Spleen (tissue), 11 donors: ENCODE results near the gene CAMTA1. TPM values are rescaled to one million over a fixed set of nuclear protein-coding genes. Genes with fewer than 3 reads are reported as not detected.

Experiments used
- DNase-seq: peaks from one replicate; pipeline ENCODE4 v3.0.0-alpha.2; 2020
- H3K27ac ChIP-seq, 8 donors: fragments of 200-600 bp; sonication (generic) in 7 of 8; 1 replicate in 4 of 8; 2 replicates in 4 of 8; pipeline versions ENCODE4 v1.5.0 to v1.8.0; 2016 to 2021; ENCODE audit warnings: inconsistent platforms in 4 of 8, mild to moderate bottlenecking in 4 of 8, moderate library complexity in 1 of 8
- H3K27me3 ChIP-seq, 7 donors: fragments of 200-600 bp; sonication (generic) in 6 of 7; replicated peaks in 1 of 7; 1 replicate in 4 of 7; 2 replicates in 3 of 7; pipeline versions ENCODE4 v1.5.0 to v1.8.0; 2016 to 2021; ENCODE audit warnings: inconsistent platforms in 3 of 7, mild to moderate bottlenecking in 1 of 7
- H3K36me3 ChIP-seq, 6 donors: fragments of 200-600 bp; sonication (generic) in 5 of 6; 1 replicate in 4 of 6; 2 replicates in 2 of 6; pipeline versions ENCODE4 v1.5.0 to v1.8.0; 2016 to 2021; ENCODE audit warnings: inconsistent platforms in 2 of 6
- H3K4me1 ChIP-seq, 6 donors: fragments of 200-600 bp; sonication (generic) in 5 of 6; 1 replicate in 3 of 6; 2 replicates in 3 of 6; pipeline versions ENCODE4 v1.5.0 to v1.8.0; 2016 to 2021; ENCODE audit warnings: inconsistent platforms in 3 of 6
- H3K4me3 ChIP-seq, 8 donors: fragments of 200-600 bp; sonication (generic) in 7 of 8; 1 replicate in 4 of 8; 2 replicates in 4 of 8; pipeline versions ENCODE4 v1.5.0 to v1.8.0; 2016 to 2021; ENCODE audit warnings: inconsistent platforms in 4 of 8, mild to moderate bottlenecking in 4 of 8, moderate library complexity in 2 of 8
- H3K9me3 ChIP-seq, 8 donors: fragments of 200-600 bp; sonication (generic) in 7 of 8; 1 replicate in 4 of 8; 2 replicates in 4 of 8; pipeline versions ENCODE4 v1.5.0 to v1.8.0; 2016 to 2021; ENCODE audit warnings: inconsistent platforms in 4 of 8
- POLR2A ChIP-seq, 3 donors: fragments of 450-650 bp; IDR thresholded peaks; one replicate each; pipeline ENCODE4 v1.5.1; 2017; ENCODE audit warnings: antibody characterized with exemption in 3 of 3, mild to moderate bottlenecking in 1 of 3
- POLR2AphosphoS5 ChIP-seq, 3 donors: sonication (generic); formaldehyde crosslinking; IDR thresholded peaks; one replicate each; pipeline ENCODE4 v1.5.1; 2017; ENCODE audit warnings: antibody characterized with exemption in 3 of 3
- WGBS, 5 donors: extraction: QIAGEN DNeasy Blood & Tissue Kit in 3 of 5; methylation state at CpG; one replicate each; pipeline versions ENCODE4 v1.1.5 to v1.1.7; 2013 to 2018; 5-methylcytosine and 5-hydroxymethylcytosine counted together
- intact Hi-C: fragments of 100-400 bp; cut with DNase I; formaldehyde crosslinking; loops from one replicate; pipeline ENCODE4 v1.15.0; 2023; ENCODE audit warnings: low total_unique reads
- polyA plus RNA-seq, 3 donors: library from polyadenylated mRNA; stranded (reverse); fragments of 200-250 nt; gene quantifications; one replicate each; pipeline ENCODE4 v1.2.1, GENCODE V29; 2013
- total RNA-seq, 7 donors: library from RNA; depleted of rRNA in 3 of 7; stranded (reverse); fragments of >200 nt in 3 of 7; fragmentation: NEBNext Ultra II Directional in 4 of 7; extraction: Animal tissue kit (Norgen Biotek cat#: 25700) in 4 of 7; gene quantifications; one replicate each; pipeline versions ENCODE4 v1.1.0 to v1.2.1, GENCODE V29; 2016 to 2021
- TF ChIP-seq, protein P1 (sequence below), 11 experiments: fragments of 200-600 bp in 7 of 11; fragments of 450-650 bp in 4 of 11; sonication (generic) in 4 of 11; IDR thresholded peaks in 8 of 11; conservative IDR thresholded peaks in 3 of 11; 1 replicate in 7 of 11; 2 replicates in 4 of 11; pipeline versions ENCODE4 v1.4.0 to v1.8.0; 2016 to 2021; ENCODE audit warnings: antibody characterized with exemption in 11 of 11, inconsistent platforms in 4 of 11, mild to moderate bottlenecking in 1 of 11
- donor health status: healthy with polysubstance abuse.
- donor health status: DM: no; HTN: no; CAD: no; lungs with moderate emphysema.
- donor health status: DM: no; HTN: no; CAD: no.
- donor health status: Bipolar disorder and iron deficiency.
- donor health status: healthy.
- donor health status: DM: no; HTN: no; CAD: no.
- donor health status: DM: yes; HTN: yes; CAD: no.

The CAMTA1 gene
- total and polyA plus RNA-seq, 10 donors, result 53.0 to 106 (median 77.3) TPM

DNA sequence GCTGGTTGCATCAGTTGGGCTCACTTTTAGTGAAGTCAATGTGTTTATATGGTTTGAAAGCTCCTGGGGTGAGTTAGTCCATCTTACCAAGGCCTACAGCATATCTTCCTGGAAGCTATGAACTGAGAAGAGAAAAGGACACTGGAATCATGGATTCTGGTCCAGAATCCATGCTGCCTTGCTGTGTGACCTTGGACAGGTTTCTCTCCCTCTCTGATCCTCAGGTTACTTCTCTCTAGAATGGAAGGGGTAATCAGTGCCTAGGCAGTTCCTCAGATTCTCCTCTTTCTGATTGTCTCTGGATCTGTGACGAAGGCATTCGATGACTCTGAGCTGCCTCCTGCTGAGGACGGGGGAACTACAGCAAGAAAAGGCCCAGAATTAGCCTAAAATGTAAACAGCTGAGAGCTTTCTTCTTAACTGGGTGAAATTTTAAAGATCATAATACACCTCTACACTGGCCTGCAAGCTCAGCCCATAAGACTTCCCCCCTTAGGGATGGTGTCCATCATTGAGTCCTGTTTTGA is 560.9 kb downstream of the CAMTA1 start:
- no peaks in the 10 kb centered on the region for H3K4me1 ChIP-seq
- no peak for DNase-seq
- TF ChIP-seq POLR2A (IDR thresholded peaks at IDR 0.05) (no peak), POLR2AphosphoS5 (IDR thresholded peaks at IDR 0.05) (no peak)
- TF ChIP-seq, protein P1, sequence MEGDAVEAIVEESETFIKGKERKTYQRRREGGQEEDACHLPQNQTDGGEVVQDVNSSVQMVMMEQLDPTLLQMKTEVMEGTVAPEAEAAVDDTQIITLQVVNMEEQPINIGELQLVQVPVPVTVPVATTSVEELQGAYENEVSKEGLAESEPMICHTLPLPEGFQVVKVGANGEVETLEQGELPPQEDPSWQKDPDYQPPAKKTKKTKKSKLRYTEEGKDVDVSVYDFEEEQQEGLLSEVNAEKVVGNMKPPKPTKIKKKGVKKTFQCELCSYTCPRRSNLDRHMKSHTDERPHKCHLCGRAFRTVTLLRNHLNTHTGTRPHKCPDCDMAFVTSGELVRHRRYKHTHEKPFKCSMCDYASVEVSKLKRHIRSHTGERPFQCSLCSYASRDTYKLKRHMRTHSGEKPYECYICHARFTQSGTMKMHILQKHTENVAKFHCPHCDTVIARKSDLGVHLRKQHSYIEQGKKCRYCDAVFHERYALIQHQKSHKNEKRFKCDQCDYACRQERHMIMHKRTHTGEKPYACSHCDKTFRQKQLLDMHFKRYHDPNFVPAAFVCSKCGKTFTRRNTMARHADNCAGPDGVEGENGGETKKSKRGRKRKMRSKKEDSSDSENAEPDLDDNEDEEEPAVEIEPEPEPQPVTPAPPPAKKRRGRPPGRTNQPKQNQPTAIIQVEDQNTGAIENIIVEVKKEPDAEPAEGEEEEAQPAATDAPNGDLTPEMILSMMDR (IDR thresholded peaks at IDR 0.05 in 8 of 11, conservative IDR thresholded peaks at IDR 0.05 in 3 of 11), result no peak
- H3K27ac ChIP-seq, result no peak overlapping the region
- 88 to 98% (median 93%) methylated on average over 3 of the region's 3 CpGs for WGBS, 5 donors
- peaks cover 0 to 24% (median 0%) of the 10 kb centered on the region in 7 donors for H3K27me3 ChIP-seq
- no peaks in the 10 kb centered on the region for H3K9me3 ChIP-seq
- H3K4me3 ChIP-seq, result no peak overlapping the region
- intact Hi-C loops, result no loop called here
- no peaks in the 10 kb centered on the region for H3K36me3 ChIP-seq

DNA sequence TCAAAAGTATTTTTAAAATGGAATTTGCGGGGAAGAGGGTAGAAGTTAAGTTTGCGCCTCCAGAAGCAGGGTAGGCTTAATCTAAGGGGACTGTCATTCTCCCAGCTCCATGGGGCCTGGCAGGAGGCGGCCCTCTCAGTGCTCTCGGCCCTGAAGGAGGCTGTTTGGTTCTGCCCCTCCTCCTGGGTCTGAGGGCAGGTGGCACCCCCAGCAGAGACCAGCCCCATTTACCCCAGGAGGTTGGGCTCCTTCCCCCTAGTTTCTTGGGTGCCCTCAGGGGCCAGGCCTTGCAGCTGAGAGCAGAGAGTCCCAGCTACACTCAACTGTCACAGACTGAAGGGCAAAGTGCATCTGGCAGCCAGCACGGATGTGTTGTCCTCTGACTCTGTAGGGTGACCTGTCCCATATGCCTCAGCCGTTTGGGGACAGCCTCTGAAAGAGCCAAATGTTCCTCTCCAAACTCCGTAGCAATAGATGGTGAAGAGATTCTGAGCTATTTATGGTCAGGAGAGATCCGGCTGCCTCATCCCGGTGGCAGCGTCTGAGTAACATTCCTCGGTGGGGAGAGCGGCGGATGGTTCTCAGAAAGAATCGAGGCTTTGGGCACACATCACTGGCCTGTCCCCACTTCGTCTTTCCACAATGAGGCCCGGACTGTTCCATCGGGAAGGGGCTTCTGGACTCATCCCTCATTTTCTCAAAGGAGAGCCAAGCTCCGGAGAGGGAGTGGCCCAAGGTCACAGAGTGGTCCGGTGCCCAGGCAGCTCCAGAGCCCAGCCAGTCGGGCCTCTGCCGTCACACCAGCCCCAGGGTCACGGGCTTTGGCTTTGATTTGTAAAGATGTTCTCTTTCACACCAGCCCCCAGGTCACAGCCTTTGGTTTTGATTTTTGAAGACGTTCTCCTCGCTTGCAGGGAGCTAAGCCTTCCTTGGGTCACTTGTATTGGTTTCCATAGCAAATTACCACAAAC is 561.6 kb downstream of the CAMTA1 start:
- intact Hi-C loops, result no loop called here
- WGBS, 5 donors, result 70 to 89% (median 81%) methylated on average over 23 to 24 of the region's 24 CpGs

DNA sequence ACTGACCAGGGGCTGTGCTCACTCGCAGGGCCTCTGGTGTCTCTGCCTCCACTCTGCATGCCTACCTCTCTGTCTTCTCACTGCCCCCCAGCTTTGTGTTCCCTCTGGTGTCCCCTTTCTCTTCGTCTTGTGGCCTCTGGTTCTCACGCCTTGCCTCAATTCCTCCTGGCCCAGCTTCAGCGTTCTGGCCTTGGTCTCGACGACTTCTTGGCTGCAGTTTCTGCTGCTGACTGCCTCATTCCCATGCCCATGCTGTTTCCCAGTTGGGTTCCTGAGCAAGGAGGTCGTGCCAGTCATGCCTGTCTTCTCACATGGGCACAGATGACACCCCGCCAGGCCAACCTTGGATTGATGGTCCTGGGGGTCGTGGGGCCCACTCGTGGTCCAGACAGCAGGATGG is 562.8 kb downstream of the CAMTA1 start:
- peaks cover 0 to 27% (median 0%) of the 10 kb centered on the region in 7 donors for H3K27me3 ChIP-seq
- TF ChIP-seq, protein P1 (IDR thresholded peaks at IDR 0.05 in 8 of 11, conservative IDR thresholded peaks at IDR 0.05 in 3 of 11), result no peak
- no peak for TF ChIP-seq POLR2AphosphoS5 (IDR thresholded peaks at IDR 0.05)
- no peak for TF ChIP-seq POLR2A (IDR thresholded peaks at IDR 0.05)
- DNase-seq, result no peak
- 71 to 81% (median 74%) methylated on average over 10 of the region's 10 CpGs for WGBS, 5 donors
- intact Hi-C loops, result no loop called here
- H3K4me3 ChIP-seq, result no peak overlapping the region
- no peak overlapping the region for H3K27ac ChIP-seq
- no peaks in the 10 kb centered on the region for H3K4me1 ChIP-seq
- H3K36me3 ChIP-seq, result no peaks in the 10 kb centered on the region
- H3K9me3 ChIP-seq, result no peaks in the 10 kb centered on the region

More for the DNA sequence above, 561.6 kb downstream of the CAMTA1 start:
- H3K9me3 ChIP-seq, result no peaks in the 10 kb centered on the region
- no peak for TF ChIP-seq POLR2AphosphoS5 (IDR thresholded peaks at IDR 0.05)
- no peak for TF ChIP-seq POLR2A (IDR thresholded peaks at IDR 0.05)
- TF ChIP-seq, protein P1 (IDR thresholded peaks at IDR 0.05 in 8 of 11, conservative IDR thresholded peaks at IDR 0.05 in 3 of 11), result no peak
- H3K4me3 ChIP-seq, result no peak overlapping the region
- H3K36me3 ChIP-seq, result no peaks in the 10 kb centered on the region
- H3K27ac ChIP-seq, result no peak overlapping the region
- DNase-seq, result no peak
- peaks cover 0 to 27% (median 0%) of the 10 kb centered on the region in 7 donors for H3K27me3 ChIP-seq
- H3K4me1 ChIP-seq, result no peaks in the 10 kb centered on the region

DNA sequence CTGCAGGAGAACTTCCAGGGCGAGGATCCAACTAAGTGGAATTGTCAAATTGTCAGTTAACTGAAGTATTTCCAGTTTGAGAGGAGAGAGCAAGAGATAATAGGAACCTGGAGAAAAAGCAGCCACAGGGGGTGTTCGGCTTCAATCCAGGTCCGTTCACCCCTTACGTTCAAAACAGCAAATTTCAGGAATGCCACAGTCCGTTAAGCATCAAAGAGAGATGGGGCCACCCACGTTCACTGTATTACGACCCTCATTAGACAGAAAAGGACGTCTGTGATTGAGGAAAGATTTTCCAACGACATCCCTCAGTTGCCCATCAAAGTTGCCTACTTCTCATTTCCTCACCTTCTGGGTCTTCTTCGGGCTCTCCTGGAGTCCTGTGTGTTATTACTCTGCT is 563.3 kb downstream of the CAMTA1 start:
- Histone ChIP-seq H3K36me3 (no peaks in the 10 kb centered on the region), H3K27ac (no peak overlapping the region), H3K4me3 (no peak overlapping the region), H3K4me1 (no peaks in the 10 kb centered on the region), H3K27me3 (peaks cover 0 to 27% (median 0%) of the 10 kb centered on the region in 7 donors), H3K9me3 (no peaks in the 10 kb centered on the region)
- DNase-seq, result no peak
- WGBS, 5 donors, result 78 to 88% (median 81%) methylated on average over 10 of the region's 10 CpGs
- TF ChIP-seq, protein P1 (IDR thresholded peaks at IDR 0.05 in 8 of 11, conservative IDR thresholded peaks at IDR 0.05 in 3 of 11), result no peak
- TF ChIP-seq POLR2AphosphoS5 (IDR thresholded peaks at IDR 0.05) (no peak), POLR2A (IDR thresholded peaks at IDR 0.05) (no peak)
- intact Hi-C loops, result no loop called here
